NCI-H2171 treated with DMSO at 0.1 percent for 48 hours (cell line): ENCODE data around the gene AQR.
A peak's percentile ranks its signal among the peaks of the same experiment; 100 is the strongest.

Experiments used
- DNase-seq: peaks from one replicate; lab custom pipeline; 2025; lab: John Stamatoyannopoulos, UW

The AQR gene

DNA sequence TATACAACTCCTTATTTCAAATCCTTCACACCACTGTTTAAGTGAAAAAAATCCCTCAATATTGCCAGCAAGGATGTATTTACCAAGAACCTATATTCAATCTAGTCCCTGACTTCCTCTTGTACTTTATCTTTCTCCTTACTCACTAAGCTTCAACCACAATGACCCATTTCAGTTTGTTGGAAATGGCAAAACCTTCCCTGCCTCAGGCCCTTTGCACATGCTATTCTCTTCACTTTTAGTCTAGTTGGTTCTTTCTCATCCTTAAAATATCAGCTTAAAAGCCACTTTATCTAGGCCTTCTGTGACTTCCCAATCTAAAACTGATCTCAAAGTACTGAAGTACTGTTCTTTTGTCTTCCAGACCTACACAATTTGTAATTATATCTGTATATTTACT, 92.9 kb downstream of the AQR start:
- DNase-seq: no peak

DNA sequence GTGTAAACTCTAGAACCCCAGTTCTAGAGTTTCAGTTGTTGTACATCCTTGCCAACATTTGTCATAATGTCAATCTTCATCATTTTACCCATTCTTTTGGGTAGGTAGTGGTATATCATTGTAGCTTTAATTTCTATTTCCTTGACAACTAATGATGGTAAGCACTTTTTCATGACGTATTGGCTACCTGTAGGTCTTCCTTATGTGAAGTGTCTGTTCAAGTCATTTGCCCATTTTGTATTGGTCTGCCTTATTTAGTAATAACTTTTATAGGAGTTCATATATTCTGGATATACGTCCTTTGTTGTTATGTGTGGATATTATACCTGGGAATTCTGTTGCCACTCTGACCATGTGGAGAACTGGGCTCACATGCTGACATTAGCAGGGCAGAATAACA, 100.4 kb downstream of the AQR start:
- no peak for DNase-seq

DNA sequence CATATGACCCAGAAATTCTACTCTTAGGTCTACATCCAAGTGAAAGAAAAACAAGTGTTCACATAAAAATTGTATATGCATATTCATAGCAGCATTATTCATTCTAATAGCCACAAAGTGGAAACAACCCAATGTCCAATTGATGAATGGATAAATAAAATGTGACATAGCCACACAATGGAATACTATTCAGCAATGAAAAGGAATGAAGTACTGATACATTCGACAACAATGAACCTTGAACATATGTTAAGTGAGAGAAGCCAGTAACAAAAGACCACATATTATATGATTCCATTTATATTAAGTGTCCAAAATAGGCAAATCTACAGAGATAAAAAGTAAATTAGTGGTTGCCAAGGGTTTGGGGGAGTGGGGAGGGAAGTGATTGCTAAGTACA, 104.0 kb downstream of the AQR start:
- no peak for DNase-seq

DNA sequence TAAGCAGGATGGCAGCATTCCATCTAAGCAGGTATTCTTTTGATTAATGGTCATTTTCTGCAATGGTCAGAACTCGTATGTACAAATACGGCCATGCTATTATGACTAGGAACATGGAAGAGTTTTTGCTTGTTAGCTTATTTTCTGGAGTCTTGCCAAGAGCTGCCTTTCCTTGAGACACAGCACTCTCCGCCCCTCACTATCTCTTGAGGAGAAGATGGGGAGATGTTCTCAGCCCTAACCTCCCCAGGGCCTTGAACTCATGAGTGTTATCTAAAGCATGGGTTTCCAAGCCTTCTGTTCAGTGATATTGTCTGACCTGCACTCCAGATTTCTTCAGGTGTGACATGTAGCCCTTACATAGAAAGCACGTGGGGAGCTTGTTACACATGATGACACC, 108.3 kb downstream of the AQR start:
- DNase-seq: no peak

DNA sequence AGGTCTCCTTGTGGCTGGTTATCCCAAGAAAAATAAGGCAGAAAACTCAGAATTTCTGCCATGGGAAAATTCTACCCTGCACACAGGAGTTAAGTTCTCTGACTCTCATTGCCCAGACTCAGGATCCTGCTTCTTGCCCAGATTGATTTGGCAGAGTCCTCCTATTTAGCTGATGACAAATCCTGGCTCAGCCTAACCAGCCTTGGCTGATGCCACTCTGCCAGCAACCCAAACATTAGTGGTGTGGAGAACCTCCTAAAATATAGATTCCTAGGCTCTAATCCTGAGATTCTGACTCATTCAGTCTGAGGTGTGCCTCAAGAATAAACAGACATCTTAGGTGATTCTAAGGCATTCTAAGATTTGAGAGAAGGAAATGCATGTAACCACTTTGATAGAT, 113.6 kb downstream of the AQR start:
- no peak for DNase-seq

DNA sequence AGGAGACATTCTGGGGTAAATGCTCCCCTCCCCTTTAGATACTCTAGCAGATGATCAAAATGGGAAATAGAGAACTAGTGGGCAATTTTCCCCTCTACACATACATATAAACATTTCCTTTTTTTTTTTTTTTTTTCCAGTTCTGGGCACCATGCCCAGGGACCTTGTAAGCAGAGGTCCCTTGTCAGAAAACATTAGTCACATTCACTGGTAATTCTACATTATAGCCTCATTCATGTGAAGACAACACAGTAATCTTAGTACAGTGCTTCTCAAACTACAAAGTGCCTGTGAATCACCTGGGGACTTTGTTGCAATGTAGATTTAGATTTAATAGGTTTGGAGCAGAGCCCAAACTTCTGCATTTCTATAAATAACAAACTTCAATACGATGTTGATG, 114.1 kb downstream of the AQR start:
- DNase-seq: peak; percentile 53

DNA sequence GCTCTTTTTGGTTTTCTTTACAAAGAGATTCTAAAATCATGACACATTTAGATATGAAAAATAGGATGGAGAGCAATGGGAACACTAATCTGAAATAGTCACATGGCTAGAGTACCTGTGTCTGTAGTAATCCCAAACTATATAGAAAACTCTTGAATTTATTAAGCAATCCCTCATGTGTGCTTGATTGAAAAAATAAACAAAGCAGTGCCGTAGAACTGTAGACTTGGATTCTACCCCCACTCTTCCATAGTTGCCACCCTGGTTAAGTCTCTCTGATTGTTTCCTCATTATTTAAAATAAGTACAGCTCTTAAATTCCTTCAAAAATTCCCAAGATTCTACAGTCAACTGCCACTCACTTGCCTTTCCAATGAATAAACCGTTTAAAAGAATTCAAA, 115.3 kb downstream of the AQR start:
- no peak for DNase-seq

DNA sequence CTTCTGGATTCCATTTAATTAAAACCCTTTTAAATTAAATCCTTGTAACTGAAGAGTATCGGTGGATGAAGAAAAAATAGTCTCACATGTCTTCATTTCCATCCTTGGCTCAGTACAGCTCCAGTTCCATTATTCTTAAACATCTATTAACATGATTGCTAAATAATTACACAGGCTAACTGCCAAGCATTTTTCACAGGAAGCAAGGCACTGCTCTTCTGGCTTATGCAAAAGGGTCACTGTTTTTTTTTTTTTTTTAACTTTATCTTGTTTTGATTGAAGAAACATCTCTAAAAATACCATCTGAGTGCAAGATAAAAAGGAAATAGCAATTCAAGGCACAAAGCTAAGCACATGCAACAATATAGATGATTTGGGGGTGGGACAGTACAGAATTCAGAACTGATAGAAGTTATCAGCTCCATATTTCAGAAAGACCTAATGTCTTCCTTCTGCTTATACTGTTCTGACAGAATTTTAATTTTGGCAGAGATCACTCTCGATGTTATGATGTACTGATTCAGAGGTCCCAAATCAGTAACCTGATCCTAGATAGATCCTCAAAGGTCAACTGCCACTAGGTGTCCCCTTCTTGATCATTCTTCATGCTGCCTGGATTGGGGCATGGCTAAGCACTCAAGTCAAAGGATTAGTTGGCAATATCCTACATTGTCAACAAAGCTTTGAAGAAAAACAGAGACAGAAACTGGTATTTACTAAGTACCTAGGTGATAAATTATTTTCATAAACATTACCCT, 116.4 kb downstream of the AQR start:
- no peak for DNase-seq

DNA sequence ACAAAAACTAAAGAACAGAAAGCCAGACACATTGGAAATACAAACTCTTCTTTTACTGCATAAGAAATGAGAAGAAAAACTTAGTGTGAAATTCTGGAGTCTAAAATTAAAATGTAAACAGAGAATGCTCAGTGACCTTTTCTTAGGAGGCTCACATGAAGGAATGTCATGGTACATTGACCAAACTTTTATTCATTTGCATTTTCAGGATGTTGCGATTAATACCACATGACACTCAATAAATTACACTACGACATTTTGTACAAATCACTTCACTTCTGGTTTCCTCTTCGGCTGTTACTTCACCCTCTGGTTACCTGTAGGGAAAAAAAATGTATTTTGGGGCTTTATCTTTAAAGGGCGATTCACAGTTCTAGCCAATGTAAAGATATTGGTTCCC, 117.8 kb downstream of the AQR start:
- DNase-seq: no peak

DNA sequence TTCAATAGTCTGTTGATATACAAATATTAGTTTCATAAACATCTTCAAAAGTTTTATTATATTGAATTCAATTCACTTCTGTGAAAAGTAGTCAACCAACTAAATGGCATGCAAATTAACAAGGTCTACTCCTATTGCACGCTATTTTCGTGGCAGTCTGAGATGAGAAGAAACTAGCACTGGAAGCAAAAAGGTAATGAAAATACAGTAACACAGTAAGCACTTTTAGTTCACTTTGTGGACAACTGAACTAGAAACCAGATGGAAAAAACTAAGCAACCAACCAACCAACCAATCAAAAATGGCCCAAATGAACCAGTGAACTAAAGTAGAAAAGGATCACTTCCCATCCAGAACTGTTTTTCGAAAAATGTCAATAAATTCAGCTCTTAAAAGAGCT, 118.5 kb downstream of the AQR start:
- no peak for DNase-seq

DNA sequence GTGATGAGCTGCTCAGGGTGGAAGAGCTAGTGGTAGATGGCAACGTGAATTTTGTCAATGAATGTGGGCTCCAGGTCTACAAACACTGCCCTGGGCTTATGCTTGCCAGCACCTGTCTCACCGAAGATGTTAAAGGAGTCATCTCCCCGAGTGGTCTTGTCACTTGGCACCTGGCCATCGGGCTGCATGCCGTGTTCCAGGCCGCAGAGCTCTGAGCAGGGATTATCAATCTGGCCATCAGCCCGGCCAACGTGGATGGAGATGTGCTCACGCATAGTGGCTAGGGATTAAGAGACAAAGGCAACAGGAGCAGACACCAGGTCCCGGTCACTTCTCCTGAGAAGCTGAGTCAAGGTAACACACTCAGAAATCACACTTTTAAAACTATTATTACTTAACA, 119.4 kb downstream of the AQR start:
- no peak for DNase-seq

DNA sequence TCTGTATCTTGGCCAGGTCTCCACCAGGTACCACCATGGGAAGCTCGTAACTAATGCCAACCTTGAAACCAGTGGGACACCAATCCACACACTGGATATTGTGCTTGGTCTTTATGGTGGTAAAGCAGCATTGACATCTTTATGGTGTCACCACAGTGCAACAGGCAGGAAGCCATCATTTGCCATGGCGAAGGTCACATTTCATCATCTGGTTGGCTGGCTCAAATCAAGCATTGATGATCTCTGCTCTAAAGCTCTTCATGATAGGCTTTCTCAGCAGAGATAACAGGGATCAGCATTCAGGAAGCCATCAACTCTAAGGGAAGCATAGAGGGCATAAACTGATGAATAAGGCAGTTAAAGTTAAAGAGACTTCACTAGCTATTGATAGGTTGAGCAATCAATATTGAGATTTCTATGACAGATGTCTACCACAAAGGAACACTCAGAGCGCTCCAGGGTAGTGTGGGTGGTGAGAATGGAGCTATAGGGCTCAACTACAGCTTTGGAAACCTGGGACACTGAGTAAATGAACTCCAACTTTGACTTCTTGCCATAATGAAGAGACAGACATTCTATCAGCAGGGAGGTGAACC, 120.1 kb downstream of the AQR start:
- no peak for DNase-seq

DNA sequence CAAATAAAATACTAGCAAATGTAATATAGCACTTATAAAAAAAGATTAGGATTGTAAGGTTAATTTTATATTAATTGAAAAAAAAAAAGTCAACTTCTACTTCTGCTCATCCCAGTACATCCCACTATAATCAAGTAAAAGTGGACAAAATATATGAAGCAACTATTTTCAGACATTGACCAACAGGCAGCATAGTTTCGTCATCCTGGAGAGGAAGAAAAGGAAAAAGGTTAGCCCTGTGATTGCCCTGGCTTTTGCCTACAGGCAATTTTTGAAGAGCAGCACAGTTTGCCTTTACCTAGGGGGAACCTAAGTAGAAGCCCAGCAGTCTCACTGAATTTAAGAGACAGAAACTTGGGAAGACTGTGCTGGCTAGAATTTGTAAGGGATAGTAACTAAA, 121.9 kb downstream of the AQR start:
- DNase-seq: no peak

DNA sequence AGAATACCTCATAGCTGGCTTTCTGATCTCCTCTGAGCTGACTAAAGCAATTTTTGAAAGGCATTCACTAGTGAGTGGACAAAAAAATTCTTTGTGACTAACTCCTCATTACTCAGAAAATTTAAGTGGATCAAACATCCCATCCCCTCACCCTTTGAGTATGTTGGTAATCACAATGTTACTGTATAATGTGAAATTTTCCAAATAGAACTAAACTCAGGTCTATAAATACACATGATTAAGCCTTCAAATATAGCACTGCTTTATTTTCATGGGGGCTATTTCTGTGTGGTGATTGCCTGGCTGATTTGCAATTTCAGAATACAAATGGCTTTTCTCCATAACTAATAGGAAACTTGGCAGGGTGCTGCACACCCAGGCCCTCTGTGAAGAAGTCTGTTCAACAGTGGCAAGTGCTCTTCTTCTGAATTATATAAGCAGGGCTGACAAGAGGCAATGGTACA, 128.2 kb downstream of the AQR start:
- no peak for DNase-seq

DNA sequence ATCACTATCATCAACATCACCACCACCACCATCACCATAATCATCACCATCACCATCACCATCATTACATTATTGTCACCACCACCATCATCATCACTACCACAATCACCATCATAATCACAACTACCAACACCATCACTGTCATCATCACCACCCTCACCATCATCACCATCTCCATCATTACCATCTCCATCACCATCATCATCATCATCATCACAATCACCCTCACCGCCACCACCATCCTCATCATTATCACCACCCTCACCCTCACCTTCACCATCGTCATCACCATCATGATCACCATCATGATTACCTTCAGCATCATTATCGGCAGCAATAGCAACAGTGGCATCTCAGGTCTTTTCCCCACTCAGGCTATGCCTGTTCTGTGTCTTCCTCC, 131.3 kb downstream of the AQR start:
- DNase-seq: no peak

DNA sequence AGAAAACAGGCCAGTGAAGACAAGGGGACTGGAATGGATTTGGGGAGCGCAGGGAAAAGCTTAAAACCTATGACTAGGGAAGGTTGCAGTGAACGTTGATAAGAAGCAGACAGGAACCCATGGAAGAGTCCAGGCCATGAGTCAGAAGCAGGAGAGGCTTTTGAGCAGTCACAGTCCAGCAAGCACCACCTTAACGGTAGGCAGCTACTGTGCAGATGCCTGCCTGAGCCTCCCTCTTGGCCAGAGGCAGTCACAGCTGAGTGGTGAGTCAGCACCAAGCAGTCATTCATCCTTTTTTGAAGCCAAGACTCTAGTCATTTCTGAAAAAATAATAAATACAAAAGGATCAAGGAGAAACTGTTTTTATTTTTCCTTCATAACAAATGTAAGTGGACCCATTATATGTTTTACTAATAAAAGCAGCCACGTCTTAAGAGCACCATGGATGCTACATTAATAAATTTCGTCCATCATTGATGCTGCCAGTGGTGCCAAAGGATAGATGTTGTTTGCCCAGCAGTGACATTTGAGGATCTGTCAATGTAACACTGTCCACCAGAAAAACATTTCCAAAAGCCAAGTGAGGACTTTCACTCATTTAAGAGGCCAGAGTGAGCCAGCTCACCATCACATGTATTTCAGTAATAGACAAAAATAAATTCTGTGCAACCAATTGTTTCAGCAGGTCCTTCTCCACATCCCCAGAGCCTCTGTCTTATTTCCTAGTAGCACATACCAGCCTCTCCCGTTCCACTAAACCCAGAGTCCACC, 132.1 kb downstream of the AQR start:
- DNase-seq: no peak

DNA sequence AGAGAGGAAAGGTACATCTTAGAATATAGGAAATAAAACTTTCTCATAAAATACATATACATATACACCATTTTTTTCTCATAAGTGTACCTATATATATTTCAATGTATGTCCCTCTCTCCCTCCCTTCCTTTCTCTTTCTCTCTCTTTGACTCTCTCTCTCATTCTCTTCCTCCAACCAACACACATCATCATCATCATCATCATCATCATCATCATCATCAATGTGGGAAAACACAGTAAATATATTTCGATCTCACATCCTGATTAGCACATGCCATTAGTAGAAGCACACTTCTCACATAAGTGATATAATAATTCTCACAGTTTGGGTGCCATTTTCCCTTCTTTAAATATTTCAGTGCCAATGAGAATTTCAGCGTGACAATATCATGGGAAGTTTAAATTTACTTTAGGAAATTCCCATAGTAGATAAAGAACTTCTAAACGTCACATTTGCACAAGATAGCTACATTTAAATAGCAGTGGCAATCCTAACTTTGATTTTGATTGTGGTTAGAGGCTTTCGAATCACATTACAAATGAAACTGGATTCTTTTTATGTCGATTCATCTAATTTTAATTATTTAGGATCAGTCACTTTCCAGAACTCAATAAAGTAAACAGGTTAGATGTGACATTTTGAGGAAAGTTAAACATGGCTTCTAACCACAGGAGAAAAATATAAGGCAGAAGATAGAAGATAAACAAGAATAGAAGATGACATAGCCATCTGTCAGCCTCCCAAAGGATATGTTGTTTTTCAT, 141.2 kb downstream of the AQR start:
- peak; percentile 13 for DNase-seq

DNA sequence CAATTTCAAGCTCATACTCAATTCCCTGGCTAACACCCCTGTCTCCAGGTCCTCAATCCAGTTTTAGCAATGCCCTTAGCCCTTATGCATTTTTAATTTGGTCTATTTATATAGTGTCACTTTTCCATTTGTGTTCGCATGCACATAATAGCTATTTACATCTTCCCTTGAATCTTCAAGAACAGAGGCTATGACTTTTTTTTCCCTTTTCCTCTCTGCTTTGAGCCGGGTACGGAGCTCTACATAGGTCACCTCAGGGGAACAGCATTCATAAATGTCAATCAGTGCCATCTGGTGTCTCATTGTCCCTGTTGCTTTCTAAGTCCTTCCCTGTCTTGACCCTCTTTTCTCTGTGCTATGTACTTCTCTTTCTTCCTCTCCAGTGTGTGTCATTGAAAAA, 147.7 kb downstream of the AQR start:
- peak; percentile 72 for DNase-seq

DNA sequence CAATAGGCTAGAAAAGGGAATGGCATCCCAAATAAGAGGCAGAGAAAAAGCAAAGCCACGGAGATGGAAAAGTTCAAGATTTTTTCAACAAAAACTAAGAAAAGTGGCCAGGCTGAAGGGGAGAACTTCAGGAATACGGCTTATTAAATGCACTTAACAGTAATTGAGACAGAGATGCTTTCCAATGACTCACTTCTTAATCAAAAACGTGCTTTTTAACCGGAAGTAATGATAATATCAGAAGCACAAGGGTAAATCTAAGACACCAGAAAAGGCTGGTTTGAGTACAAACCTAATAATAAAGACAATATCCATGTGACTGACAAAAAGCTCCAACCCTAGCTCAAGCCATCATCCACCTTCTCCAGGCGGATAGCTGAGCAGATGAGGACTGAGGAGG, 149.4 kb downstream of the AQR start:
- no peak for DNase-seq

DNA sequence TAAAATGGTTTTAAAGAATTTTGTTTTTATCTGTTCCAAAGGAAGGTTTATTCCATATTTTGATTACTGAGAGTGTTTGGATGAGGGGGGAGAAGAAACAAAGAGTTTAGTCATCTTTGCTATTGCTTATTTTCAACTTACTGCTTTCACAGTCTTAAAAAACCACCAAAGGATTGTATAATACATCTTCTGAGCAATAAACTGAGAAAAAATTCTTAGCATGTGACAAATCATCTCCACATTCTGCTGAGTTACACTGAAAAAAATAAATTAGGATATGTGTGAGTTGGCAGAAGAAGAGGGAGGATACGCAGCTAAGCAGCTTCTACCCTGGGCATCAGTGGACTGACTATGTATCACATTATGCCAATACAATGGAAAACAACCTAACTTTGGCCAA, 151.0 kb downstream of the AQR start:
- no peak for DNase-seq

DNA sequence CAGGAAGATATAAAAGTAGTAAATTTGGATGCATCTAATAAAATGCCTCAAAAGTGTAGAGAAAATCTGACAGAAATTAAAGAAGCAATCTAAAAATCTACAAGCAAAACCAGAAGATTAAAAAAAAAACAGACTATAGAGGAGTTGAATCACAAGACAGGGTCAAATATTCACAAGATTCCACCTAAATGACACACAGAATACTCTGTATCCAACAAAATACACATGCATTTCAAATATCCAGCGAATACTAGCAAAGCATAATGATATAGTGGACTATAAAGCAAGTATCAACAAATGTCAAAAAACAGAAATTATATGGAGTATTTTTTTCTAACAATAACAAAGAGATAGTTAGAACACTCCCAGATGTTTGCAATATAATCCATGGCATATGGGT, 153.7 kb downstream of the AQR start:
- no peak for DNase-seq

DNA sequence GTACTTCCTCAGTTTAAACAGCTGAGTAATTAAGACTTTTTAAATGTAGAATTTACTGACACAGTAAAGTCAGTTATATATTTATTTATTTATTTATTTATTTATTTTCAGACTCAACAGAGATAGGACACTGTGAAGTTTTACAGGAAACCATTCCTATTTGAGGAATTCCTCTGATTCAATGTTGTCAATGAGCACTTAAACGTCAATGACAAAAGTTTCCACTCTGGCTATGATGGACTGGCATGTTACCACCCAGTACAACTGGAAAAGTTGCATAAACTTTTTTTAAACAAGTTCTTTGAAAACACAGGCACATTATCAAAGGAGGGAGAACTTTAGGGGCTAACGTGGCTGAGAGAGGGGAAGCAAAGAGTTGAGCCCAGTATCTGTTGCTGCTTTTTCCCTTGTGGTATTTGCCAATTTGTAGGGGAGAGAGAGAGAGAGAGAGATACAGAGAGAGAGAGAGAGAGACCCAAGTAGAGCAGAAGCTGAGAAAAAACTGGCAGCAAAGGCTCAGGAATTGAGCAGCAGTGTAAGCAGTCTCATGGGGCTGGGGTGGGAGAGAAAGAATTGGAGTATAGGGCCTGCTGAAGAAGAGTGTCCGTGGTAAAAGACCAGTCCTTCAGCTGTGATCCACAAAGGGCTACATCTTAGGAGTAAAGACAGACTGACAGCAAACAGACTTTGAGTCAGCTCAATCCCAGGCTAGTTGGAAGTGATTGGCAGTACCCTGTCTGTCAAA, 155.9 kb downstream of the AQR start:
- no peak for DNase-seq
